ENCODE measurements around the gene KANK3.
"Not testable (repeated sequence)": the region's sequence is repeated elsewhere in the genome, so short reads cannot be mapped to it uniquely, and the experiment has no call there.

The KANK3 gene

GRCh38 chr19:8314981-8315640 lies 28.0 kb downstream of the KANK3 start:
- DNase-seq = not testable (repeated sequence)

- no peak for DNase-seq
These were observed 31.4 kb downstream of the KANK3 start for GRCh38 chr19:8311461-8312260.

- DNase-seq = no peak
These were observed 32.6 kb downstream of the KANK3 start for GRCh38 chr19:8310342-8311055.

- no peak for DNase-seq
These were observed 34.2 kb downstream of the KANK3 start for GRCh38 chr19:8308891-8309291.

GRCh38 chr19:8307965-8308866 lies 34.8 kb downstream of the KANK3 start, which contains the start of gene CD320:
CD320 (minus strand) TSS chr19:8308358; CDS start chr19:8308290, 68 bp downstream.
- DNase-seq = peak; percentile 79

- no peak for DNase-seq
These were observed 35.6 kb downstream of the KANK3 start for GRCh38 chr19:8307400-8307964.

GRCh38 chr19:8306235-8307054 lies 36.6 kb downstream of the KANK3 start:
- no peak for DNase-seq

GRCh38 chr19:8305798-8306197 lies 37.3 kb downstream of the KANK3 start:
- no peak for DNase-seq

GRCh38 chr19:8304841-8305621 lies 38.0 kb downstream of the KANK3 start:
- DNase-seq = no peak

- no peak for DNase-seq
These were observed 40.3 kb downstream of the KANK3 start for GRCh38 chr19:8302734-8303133.

- no peak for DNase-seq
These were observed 40.7 kb downstream of the KANK3 start for GRCh38 chr19:8302357-8302691.

- DNase-seq = not testable (repeated sequence)
These were observed 51.7 kb downstream of the KANK3 start for GRCh38 chr19:8291337-8291736.

- DNase-seq = not testable (repeated sequence)
These were observed 66.6 kb downstream of the KANK3 start for GRCh38 chr19:8276508-8276907.
